ENCODE measurements around the gene INTS7.

DNA sequence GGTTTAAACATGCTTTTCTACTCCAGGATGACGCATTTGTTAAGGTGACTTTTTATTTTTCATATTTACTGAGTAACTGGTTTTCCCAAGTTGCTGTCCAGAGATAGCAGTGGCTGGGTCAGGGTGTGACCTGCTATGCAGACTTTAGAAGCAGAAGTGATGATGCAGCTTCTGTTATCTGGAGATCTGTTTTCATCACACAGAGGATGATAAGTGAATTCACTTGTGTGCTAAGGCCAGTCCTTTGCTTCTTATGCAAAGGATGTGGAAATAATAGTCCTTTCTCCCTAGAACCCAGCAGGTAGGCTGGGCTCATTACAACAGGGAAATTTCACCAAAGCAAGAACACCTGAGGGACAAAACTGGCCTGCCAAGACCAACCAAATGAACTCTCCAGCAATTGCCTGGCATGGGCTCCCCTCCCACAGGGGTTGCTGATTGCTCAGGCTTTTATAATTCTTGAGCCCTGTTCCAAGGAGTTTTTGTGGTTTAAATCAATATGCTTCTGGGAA is 107.0 kb downstream of the INTS7 start:
- TF ChIP-seq, protein P1, sequence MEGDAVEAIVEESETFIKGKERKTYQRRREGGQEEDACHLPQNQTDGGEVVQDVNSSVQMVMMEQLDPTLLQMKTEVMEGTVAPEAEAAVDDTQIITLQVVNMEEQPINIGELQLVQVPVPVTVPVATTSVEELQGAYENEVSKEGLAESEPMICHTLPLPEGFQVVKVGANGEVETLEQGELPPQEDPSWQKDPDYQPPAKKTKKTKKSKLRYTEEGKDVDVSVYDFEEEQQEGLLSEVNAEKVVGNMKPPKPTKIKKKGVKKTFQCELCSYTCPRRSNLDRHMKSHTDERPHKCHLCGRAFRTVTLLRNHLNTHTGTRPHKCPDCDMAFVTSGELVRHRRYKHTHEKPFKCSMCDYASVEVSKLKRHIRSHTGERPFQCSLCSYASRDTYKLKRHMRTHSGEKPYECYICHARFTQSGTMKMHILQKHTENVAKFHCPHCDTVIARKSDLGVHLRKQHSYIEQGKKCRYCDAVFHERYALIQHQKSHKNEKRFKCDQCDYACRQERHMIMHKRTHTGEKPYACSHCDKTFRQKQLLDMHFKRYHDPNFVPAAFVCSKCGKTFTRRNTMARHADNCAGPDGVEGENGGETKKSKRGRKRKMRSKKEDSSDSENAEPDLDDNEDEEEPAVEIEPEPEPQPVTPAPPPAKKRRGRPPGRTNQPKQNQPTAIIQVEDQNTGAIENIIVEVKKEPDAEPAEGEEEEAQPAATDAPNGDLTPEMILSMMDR (conservative IDR thresholded peaks at IDR 0.05; ENCODE audit: low read depth, low read length): no peak
- TF ChIP-seq MXI1 (IDR thresholded peaks at IDR 0.05; ENCODE audit: borderline replicate concordance, low read depth, low read length) (no peak), POLR2A (IDR thresholded peaks at IDR 0.05; ENCODE audit: low read depth, low read length) (no peak), RAD21 (IDR thresholded peaks at IDR 0.05; ENCODE audit: low read length) (no peak), FOS (IDR thresholded peaks at IDR 0.05; ENCODE audit: low read depth, low read length) (no peak), BHLHE40 (IDR thresholded peaks at IDR 0.05; ENCODE audit: low read depth, low read length) (no peak), SMC3 (IDR thresholded peaks at IDR 0.05; ENCODE audit: low read depth, low read length) (no peak), CEBPB (IDR thresholded peaks at IDR 0.05; ENCODE audit: low read depth, low read length) (no peak), RCOR1 (IDR thresholded peaks at IDR 0.05; ENCODE audit: insufficient replicate concordance, low read length) (no peak), MAZ (IDR thresholded peaks at IDR 0.05; ENCODE audit: borderline replicate concordance, low read depth, low read length) (no peak), CHD1 (IDR thresholded peaks at IDR 0.05; ENCODE audit: low read depth, low read length) (no peak)
- TF ChIP-seq, protein P2, sequence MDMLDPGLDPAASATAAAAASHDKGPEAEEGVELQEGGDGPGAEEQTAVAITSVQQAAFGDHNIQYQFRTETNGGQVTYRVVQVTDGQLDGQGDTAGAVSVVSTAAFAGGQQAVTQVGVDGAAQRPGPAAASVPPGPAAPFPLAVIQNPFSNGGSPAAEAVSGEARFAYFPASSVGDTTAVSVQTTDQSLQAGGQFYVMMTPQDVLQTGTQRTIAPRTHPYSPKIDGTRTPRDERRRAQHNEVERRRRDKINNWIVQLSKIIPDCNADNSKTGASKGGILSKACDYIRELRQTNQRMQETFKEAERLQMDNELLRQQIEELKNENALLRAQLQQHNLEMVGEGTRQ (IDR thresholded peaks at IDR 0.05; ENCODE audit: low read depth, low read length): no peak
- TF ChIP-seq, protein P3, sequence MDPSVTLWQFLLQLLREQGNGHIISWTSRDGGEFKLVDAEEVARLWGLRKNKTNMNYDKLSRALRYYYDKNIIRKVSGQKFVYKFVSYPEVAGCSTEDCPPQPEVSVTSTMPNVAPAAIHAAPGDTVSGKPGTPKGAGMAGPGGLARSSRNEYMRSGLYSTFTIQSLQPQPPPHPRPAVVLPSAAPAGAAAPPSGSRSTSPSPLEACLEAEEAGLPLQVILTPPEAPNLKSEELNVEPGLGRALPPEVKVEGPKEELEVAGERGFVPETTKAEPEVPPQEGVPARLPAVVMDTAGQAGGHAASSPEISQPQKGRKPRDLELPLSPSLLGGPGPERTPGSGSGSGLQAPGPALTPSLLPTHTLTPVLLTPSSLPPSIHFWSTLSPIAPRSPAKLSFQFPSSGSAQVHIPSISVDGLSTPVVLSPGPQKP (IDR thresholded peaks at IDR 0.05; ENCODE audit: borderline replicate concordance, low read depth, low read length): no peak

Data from IMR-90 (cell line).